OCI-LY1 (cell line): Measurements from ENCODE around the gene CALML5.

Source experiments
- H2AFZ ChIP-seq: fragments of 200-600 bp; sonication (generic), shearing (Covaris generic); 2 replicates; pipeline ENCODE4 v1.6.0; 2014; ENCODE audit warnings: antibody characterized with exemption, mild to moderate bottlenecking, low read length
- H3F3A ChIP-seq: fragments of 200-600 bp; sonication (generic), shearing (Covaris generic); 2 replicates; pipeline ENCODE4 v1.6.0; 2014; ENCODE audit warnings: mild to moderate bottlenecking, antibody characterized with exemption, low read length, moderate library complexity; ENCODE audit not compliant: insufficient read depth
- H3K27ac ChIP-seq: fragments of 200-600 bp; sonication (generic); 2 replicates; pipeline ENCODE4 v1.5.1; 2014; ENCODE audit warnings: low read length, mixed run types, mild to moderate bottlenecking, low read depth; ENCODE audit not compliant: poor library complexity, severe bottlenecking
- H3K27me3 ChIP-seq: fragments of 200-600 bp; sonication (generic); 2 replicates; pipeline ENCODE4 v1.6.0; 2014; ENCODE audit warnings: antibody characterized with exemption, mild to moderate bottlenecking, low read length, moderate library complexity; ENCODE audit not compliant: insufficient read depth
- H3K36me3 ChIP-seq: fragments of 200-600 bp; sonication (generic); 2 replicates; pipeline ENCODE4 v1.6.1; 2014; ENCODE audit warnings: mild to moderate bottlenecking, antibody characterized with exemption, low read length, moderate library complexity, mixed read lengths; ENCODE audit not compliant: insufficient read depth
- H3K4me1 ChIP-seq: fragments of 200-600 bp; sonication (generic); 2 replicates; pipeline ENCODE4 v1.5.1; 2014; ENCODE audit warnings: mild to moderate bottlenecking, low read length, moderate library complexity; ENCODE audit not compliant: insufficient read depth, severe bottlenecking
- H3K4me2 ChIP-seq: fragments of 200-600 bp; sonication (generic), shearing (Covaris generic); 2 replicates; pipeline ENCODE4 v1.6.1; 2014; ENCODE audit warnings: low read length
- H3K4me3 ChIP-seq: fragments of 200-600 bp; sonication (generic); 2 replicates; pipeline ENCODE4 v1.5.1; 2014; ENCODE audit warnings: low read length, low read depth, mild to moderate bottlenecking, mixed read lengths; ENCODE audit not compliant: poor library complexity, severe bottlenecking
- H3K79me2 ChIP-seq: fragments of 200-600 bp; shearing (Covaris generic); 2 replicates; pipeline ENCODE4 v1.6.1; 2016; ENCODE audit warnings: mixed run types, low read length, mixed read lengths; ENCODE audit not compliant: insufficient read depth
- H3K9ac ChIP-seq: fragments of 200-600 bp; sonication (generic), shearing (Covaris generic); 2 replicates; pipeline ENCODE4 v1.6.1; 2014; ENCODE audit warnings: mild to moderate bottlenecking, low read length, mixed read lengths
- H3K9me2 ChIP-seq: fragments of 200-600 bp; sonication (generic), shearing (Covaris generic); 2 replicates; pipeline ENCODE4 v1.6.1; 2014; ENCODE audit warnings: low read depth, mild to moderate bottlenecking, low read length, mixed read lengths
- H3K9me3 ChIP-seq: fragments of 200-600 bp; shearing (Covaris generic); 2 replicates; pipeline ENCODE4 v1.6.1; 2014; ENCODE audit warnings: low read length, mixed read lengths
- H4K20me1 ChIP-seq: fragments of 200-600 bp; sonication (generic), shearing (Covaris generic); 2 replicates; pipeline ENCODE4 v1.6.0; 2016; ENCODE audit warnings: mild to moderate bottlenecking, low read length; ENCODE audit not compliant: insufficient read depth
- CTCF ChIP-seq: fragments of 200-600 bp; sonication (generic), shearing (Covaris generic); IDR thresholded peaks from 2 replicates; pipeline ENCODE4 v1.5.1; 2017; ENCODE audit warnings: mild to moderate bottlenecking, antibody characterized with exemption, low read length, moderate library complexity, mixed read lengths
- EZH2 ChIP-seq: fragments of 200-600 bp; sonication (generic), shearing (Covaris generic); IDR thresholded peaks from 2 replicates; pipeline ENCODE4 v1.8.0; 2017; ENCODE audit warnings: borderline replicate concordance, mixed run types, mild to moderate bottlenecking, antibody characterized with exemption, low read length, moderate library complexity, mixed read lengths

Gene CALML5

GRCh38 chr10:5457741-5458140 is 41.6 kb downstream of the CALML5 start:
- no peaks in the 10 kb centered on the region for H3K9me2 ChIP-seq
- H3K9ac ChIP-seq = no peak overlapping the region
- no peaks in the 10 kb centered on the region for H4K20me1 ChIP-seq
- H3F3A ChIP-seq = no peaks in the 10 kb centered on the region
- peaks cover 79% of the 10 kb centered on the region for H3K36me3 ChIP-seq
- H3K79me2 ChIP-seq = no peaks in the 10 kb centered on the region
- TF ChIP-seq CTCF (no peak), EZH2 (no peak)
- H3K9me3 ChIP-seq = no peaks in the 10 kb centered on the region
- H3K27ac ChIP-seq = no peak overlapping the region
- H2AFZ ChIP-seq = no peak overlapping the region
- H3K4me3 ChIP-seq = no peak overlapping the region
- H3K4me1 ChIP-seq = no peaks in the 10 kb centered on the region
- no peaks in the 10 kb centered on the region for H3K27me3 ChIP-seq
- no peak overlapping the region for H3K4me2 ChIP-seq

GRCh38 chr10:5456563-5456962 is 42.8 kb downstream of the CALML5 start:
- no peaks in the 10 kb centered on the region for H3K4me1 ChIP-seq
- peaks cover 87% of the 10 kb centered on the region for H3K36me3 ChIP-seq
- H2AFZ ChIP-seq = no peak overlapping the region
- H3K27me3 ChIP-seq = no peaks in the 10 kb centered on the region
- no peak overlapping the region for H3K27ac ChIP-seq
- no peaks in the 10 kb centered on the region for H3K9me2 ChIP-seq
- no peaks in the 10 kb centered on the region for H3F3A ChIP-seq
- H3K9me3 ChIP-seq = no peaks in the 10 kb centered on the region
- H3K79me2 ChIP-seq = no peaks in the 10 kb centered on the region
- H3K4me2 ChIP-seq = no peak overlapping the region
- no peak overlapping the region for H3K4me3 ChIP-seq
- TF ChIP-seq CTCF (no peak), EZH2 (no peak)
- H4K20me1 ChIP-seq = no peaks in the 10 kb centered on the region
- H3K9ac ChIP-seq = no peak overlapping the region

GRCh38 chr10:5453749-5454489 is 45.5 kb downstream of the CALML5 start:
- Histone ChIP-seq H3K36me3 (peaks cover 68% of the 10 kb centered on the region), H4K20me1 (no peaks in the 10 kb centered on the region), H3K27ac (no peak overlapping the region), H3K9ac (no peak overlapping the region), H2AFZ (no peak overlapping the region), H3K9me2 (no peaks in the 10 kb centered on the region), H3K79me2 (no peaks in the 10 kb centered on the region), H3K27me3 (no peaks in the 10 kb centered on the region), H3K4me1 (no peaks in the 10 kb centered on the region), H3K4me2 (no peak overlapping the region), H3F3A (no peaks in the 10 kb centered on the region), H3K9me3 (no peaks in the 10 kb centered on the region), H3K4me3 (no peak overlapping the region)
- TF ChIP-seq EZH2 = no peak
- TF ChIP-seq CTCF = no peak
